Tongue (tissue), 2 donors: ENCODE data around the gene MAFF. TPM values are rescaled to one million over a fixed set of nuclear protein-coding genes. Genes with fewer than 3 reads are reported as not detected.
"Not testable (repeated sequence)": the region's sequence is repeated elsewhere in the genome, so short reads cannot be mapped to it uniquely, and the experiment has no call there.

Experiments
- DNase-seq: peaks from one replicate; pipeline ENCODE4 v3.0.0-alpha.2; 2015
- total RNA-seq: library from RNA; depleted of rRNA; stranded (reverse); fragments of >200 nt; gene quantifications from one replicate; pipeline ENCODE4 v1.2.3, GENCODE V29; 2014

The MAFF gene
- total RNA-seq, 1 donor from 2014 or later, result 20.9 TPM

GRCh38 chr22:38177571-38177925, 24.2 kb upstream of the MAFF start:
- not testable (repeated sequence) for DNase-seq

DNA sequence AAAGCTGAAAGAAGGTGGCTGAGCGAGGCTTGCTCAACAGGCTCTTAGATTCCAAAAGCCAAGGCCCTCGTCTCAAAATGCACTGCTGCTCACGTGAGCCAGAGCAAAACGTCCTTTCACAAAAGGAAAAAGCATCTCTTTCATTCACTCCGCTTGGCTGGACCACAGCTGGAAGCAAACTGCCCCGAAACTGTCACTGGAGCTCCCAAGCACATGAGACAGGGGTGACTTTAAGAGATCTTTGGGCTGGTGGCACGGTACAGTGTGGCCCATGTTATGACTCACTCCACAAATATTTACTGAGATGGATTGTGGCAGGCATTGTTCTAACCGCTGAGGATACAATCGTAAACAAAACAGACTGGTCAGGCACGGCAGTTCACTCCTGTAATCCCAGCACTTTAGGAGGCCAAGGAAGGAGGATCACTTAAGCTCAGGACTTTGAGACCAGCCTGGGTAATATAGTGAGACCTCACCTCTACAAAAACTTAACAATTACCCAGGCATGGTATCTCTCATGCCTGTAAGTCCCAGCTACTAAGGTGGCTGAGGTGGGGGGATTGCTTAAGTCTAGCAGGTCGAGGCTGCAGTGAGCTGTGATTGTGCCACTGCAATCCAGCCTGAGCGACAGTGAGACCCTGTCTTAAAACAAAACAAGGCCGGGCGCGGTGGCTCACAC, 23.7 kb upstream of the MAFF start:
- no peak for DNase-seq

GRCh38 chr22:38178605-38178937, 23.2 kb upstream of the MAFF start:
- not testable (repeated sequence) for DNase-seq

DNA sequence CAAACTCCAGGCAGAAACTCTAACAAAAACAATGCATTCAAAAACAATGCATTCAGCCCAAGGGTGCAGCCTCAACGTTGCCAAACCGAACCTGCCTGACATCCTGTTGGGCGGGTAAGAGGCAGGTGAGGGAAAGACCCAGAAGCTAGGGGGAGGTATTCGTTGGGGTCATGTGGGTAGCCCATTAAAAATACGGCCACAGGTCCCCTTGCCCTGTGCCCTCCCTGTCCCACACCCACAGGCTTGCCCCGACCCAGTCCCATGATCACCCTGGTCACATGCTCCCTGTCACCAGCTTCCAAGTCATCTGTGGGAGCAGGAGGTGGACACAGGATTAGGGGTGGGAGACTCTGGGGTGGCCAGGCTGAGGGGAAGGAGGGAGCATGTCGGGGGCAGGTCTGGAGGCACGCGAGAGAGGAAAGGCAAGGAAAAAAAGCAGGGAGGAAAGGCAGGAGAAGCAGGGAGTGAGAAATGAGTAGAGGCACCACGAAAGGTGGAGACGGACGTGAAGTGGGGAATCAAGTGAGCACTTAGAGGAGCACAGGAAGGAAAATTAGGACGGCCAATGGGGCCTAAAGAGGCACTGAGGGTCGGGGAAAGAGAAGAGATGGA, 20.8 kb upstream of the MAFF start:
- no peak for DNase-seq

- DNase-seq, result peak; percentile 99
Measured at GRCh38 chr22:38181453-38182200, 20.2 kb upstream of the MAFF start, which contains the start of gene PLA2G6. TSS of gene PLA2G6 (minus strand) at chr22:38181830. CDS start at chr22:38169426, 12,404 bp downstream.

DNA sequence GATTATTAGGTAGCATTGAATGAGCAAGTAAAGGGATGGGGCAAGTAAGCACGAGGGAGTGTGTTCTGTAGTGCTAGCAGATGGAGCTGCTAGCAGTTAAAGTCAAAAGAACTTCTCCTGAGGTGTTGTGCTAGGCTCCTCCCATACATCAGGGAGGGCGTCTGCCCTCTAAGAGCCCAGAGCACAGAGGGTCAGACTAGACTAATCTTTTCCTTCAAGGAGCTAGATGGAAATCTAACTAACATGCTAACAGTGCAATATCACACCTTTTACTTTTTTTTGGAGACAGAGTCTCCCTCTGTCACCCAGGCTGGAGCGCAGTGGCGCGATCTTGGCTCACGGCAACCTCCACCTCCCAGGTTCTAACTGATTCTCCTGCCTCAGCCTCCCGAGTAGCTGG, 17.0 kb upstream of the MAFF start:
- no peak for DNase-seq

- DNase-seq, result no peak
Measured at GRCh38 chr22:38186429-38186828, 15.4 kb upstream of the MAFF start.

DNA sequence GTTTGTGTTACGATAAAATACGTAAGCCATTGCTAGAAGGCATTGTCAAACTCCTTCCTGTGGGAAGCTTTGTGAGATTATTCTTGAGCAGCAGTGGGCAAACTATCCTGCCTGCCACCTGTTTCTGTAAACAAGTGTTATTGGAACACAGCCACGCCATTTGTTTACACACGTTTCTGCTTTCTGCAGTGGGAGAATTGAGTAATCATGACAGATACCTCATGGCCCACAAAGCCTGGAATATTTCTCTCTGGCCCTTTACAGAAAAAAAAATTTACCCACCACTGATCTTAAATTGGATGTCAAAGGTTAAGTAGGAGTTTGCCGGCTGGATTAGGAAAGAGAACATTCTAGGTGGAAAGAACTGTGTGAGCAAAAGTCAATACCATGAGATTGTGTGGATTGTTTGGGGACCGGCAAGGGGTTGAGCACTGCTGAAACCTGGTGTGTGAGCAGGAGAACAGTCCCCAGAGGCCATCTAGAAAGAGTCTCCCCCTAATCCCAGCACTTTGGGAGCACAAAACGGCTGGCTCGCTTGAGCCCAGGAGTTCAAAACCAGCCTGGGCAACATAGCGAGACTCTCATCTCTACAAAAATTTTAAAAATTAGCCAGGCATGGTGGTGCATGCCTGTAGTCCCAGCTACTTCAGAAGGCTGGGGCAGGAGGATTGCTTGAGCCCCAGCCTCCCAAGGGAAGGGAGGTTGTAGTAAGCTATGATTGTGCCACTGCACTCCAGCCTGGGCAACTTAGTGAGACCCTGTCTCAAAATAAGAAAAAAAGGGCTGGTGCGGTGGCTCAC, 14.2 kb upstream of the MAFF start:
- DNase-seq, result peak; percentile 40

DNA sequence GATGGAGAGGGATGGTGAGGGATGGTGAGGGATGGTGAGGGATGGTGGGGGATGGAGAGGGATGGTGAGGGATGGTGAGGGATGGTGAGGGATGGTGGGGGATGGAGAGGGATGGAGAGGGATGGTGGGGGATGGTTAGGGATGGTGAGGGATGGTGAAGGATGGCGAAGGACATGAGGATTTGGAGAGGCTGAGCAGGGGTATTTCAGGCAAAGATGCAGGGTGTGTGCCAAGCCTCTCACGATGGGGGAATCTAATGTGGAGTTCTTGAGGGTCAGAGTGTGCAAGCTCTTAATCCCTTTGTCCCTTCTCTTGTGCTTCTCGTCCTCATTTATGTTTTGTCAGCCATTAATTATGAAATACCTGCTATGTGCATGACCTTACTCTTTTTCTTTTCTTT, 12.7 kb upstream of the MAFF start:
- DNase-seq, result no peak

DNA sequence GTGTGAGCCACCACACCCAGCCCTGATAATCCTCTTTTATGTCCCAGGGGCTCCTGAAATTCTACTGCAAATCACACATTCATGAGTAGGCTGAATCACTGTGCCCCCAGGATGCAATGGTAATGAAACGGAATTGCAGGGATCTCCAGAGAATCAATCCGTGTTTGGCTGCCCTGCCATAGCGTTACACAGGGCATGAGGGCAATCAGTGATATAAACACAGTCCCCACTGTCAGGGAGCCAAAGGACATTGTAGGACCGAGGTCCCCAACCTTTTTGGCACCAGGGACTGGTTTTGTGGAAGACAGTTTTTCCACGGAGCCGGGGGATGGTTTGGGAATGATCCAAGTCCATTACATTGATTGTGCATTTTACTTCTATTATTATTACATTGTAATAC, 11.2 kb upstream of the MAFF start:
- no peak for DNase-seq

DNA sequence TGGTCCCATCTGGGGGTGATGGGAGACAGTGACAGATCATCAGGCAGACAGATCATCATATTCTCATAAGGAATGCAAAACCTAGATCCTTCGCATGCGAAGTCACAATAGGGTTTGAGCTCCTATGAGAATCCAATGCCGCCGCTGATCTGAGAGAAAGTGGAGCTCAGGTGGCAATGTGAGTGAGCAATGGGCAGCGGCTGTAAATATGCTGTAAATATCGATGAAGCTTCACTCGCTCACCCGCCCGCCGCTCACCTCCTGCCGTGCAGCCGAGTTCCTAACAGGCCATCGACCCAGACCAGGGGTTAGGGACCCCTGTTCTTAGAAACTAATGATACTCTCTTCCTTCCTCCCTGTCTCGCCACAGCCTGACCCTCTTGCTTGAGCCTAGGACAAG, 10.7 kb upstream of the MAFF start:
- DNase-seq, result no peak

GRCh38 chr22:38191731-38192474, 9.9 kb upstream of the MAFF start:
- no peak for DNase-seq

DNA sequence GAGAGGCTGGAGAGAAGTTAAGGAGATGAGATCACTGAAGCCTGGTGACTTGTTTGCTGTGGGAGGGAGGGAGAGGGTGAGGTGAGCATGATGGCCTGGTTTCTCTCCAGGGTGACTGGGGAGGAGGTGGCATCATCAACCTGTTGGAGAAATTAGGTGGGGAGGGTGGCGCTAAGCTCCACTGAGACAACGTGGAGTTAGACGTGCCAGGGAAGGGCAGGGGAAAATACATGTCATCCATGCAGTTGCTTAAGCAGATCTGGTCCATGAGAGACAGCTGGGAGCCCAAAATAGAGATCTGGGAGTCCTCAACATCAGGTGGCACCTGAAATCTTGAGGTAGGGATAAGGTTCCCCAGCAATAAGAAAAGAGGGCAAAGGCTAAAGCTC, 9.3 kb upstream of the MAFF start:
- no peak for DNase-seq

DNA sequence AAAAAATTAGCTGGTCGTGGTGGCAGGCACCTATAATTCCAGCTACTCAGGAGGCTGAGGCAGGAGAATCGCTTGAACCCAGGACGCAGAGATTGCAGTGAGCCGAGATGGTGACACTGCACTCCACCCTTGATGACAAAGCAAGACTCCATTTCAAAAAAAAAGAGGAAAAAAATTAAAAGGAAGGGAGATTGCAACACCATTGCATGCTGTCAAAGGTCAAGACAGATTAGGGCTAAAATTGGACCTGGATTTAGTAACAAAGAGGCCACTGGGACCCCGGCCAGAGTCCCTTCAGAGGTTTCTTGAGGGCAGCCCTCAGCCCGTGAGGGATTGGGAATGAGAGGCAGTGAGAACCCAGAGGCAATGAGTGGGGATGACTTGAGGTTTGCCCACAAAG, 8.2 kb upstream of the MAFF start:
- DNase-seq, result no peak

GRCh38 chr22:38196791-38197419, 4.9 kb upstream of the MAFF start:
- DNase-seq, result no peak

DNA sequence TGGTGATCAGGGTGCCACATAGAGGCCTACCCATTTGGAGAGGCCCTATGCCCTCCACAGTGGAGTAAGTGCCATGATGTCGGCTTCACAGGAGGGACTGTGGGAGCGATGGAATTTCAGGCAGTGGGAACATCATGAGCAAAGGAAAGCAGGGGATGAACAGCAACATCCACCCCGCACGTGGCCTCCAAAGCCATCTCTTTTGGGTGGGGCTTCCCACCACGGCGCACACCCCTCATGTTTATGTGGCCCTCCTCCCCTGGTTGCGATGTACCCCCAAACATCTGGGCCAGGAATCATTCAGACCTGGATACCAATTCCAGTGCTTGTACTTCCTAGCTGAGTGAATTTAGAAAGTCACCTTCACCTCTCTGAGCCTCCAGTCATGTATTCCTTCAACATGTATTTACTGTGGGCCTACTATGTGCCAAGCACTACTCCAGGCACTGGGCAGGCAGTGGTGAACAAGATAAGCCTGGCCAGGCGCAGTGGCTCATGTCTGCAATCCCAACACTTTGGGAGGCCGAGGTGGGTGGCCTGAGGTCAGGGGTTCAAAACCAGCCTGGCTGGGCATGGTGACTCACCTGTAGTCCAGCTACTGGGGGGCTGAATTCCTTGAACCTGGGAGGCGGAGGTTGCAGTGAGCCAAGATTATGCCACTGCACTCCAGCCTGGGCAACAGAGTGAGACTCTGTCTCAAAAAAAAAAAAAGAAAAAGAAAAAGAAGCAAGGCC, 1.8 kb upstream of the MAFF start:
- DNase-seq, result no peak

- DNase-seq, result no peak
Measured at GRCh38 chr22:38201371-38201710, 453 bp upstream of the MAFF start.

- peak; percentile 90 for DNase-seq
Measured at GRCh38 chr22:38202437-38203089, 769 bp downstream of the MAFF start.

DNA sequence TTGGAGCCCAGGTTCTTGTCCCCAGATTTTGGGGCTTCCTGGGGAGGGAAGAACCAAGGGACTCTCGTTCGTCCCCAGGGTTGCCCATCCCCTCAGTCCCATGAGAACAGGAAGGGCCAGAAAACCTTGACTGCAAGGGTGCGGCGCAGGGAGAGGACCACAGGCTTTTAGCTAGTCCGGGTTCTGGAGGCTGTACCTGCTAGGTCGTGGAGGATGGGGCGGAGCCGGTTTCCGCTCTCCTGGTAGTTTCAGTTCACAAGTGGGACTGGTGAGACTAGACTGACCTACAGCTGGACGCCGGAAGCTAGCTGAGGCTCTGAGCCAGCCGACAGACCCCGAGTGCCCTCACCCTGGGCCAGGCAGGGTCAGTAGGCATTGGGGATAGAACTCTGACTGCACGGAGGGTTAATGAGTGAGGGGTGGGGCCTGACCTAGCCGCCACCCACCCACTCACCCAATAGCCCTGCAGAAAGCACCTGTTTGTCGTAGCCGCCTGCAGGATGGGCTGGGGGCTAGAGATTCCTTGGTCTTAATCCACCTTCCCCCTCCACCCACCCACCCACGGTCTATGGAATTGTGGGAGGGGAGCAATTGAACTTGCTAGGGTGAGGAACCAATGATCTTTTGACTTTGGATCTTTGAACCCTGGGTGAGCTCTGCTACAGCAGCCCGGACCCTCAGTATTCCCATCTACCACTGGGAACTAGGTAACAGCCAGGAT, 1.5 kb downstream of the MAFF start:
- DNase-seq, result peak; percentile 44
